NB4 (cell line): ENCODE measurements around the gene GCH1.
"Not testable (repeated sequence)": the region's sequence is repeated elsewhere in the genome, so short reads cannot be mapped to it uniquely, and the experiment has no call there.

ENCODE experiments used
- DNase-seq: peaks from one replicate; pipeline ENCODE4 v3.0.0; 2010; ENCODE audit warnings: low read depth
- H3K4me3 ChIP-seq: one replicate; pipeline ENCODE4 v1.5.1; 2011; ENCODE audit warnings: mild to moderate bottlenecking, low read depth, low read length, moderate library complexity
- CTCF ChIP-seq: IDR thresholded peaks from one replicate; pipeline ENCODE4 v1.5.1; 2012; ENCODE audit warnings: low read depth, low read length
- MAX ChIP-seq: IDR thresholded peaks from 2 replicates; pipeline ENCODE4 v1.6.1; 2011; ENCODE audit warnings: low read depth, low read length
- MYC ChIP-seq: IDR thresholded peaks from 2 replicates; pipeline ENCODE4 v1.6.1; 2011; ENCODE audit warnings: low read depth, low read length
- POLR2A ChIP-seq: IDR thresholded peaks from 2 replicates; pipeline ENCODE4 v1.6.1; 2011; ENCODE audit warnings: mild to moderate bottlenecking; ENCODE audit not compliant: insufficient read length; ENCODE audit errors: extremely low read depth

The GCH1 gene

GRCh38 chr14:54901380-54902142 is 1.1 kb downstream of the GCH1 start:
- DNase-seq = no peak
- peak overlapping the region; percentile 51 for H3K4me3 ChIP-seq
- no peak for TF ChIP-seq POLR2A
- no peak for TF ChIP-seq CTCF
- TF ChIP-seq MAX = no peak
- TF ChIP-seq MYC = no peak

- DNase-seq = no peak
- no peak overlapping the region for H3K4me3 ChIP-seq
- TF ChIP-seq POLR2A (no peak), CTCF (no peak), MYC (no peak)
These were observed 3.1 kb downstream of the GCH1 start for GRCh38 chr14:54899573-54899972.

- DNase-seq, H3K4me3 ChIP-seq: not testable (repeated sequence)
These were observed 4.6 kb downstream of the GCH1 start for GRCh38 chr14:54897809-54898555.

- DNase-seq = no peak
- TF ChIP-seq MYC = no peak
- TF ChIP-seq CTCF = no peak
- TF ChIP-seq MAX = no peak
- TF ChIP-seq POLR2A = no peak
- H3K4me3 ChIP-seq = no peak overlapping the region
These were observed 6.9 kb downstream of the GCH1 start for GRCh38 chr14:54895683-54896082.

GRCh38 chr14:54894995-54895394 is 7.6 kb downstream of the GCH1 start:
- no peak for TF ChIP-seq POLR2A
- no peak for TF ChIP-seq CTCF
- TF ChIP-seq MYC = no peak
- TF ChIP-seq MAX = no peak
- H3K4me3 ChIP-seq = no peak overlapping the region
- no peak for DNase-seq

- peak; percentile 34 for DNase-seq
- TF ChIP-seq POLR2A = no peak
- TF ChIP-seq CTCF = peak; percentile 65
- no peak for TF ChIP-seq MAX
- TF ChIP-seq MYC = no peak
- H3K4me3 ChIP-seq = no peak overlapping the region
These were observed 9.4 kb downstream of the GCH1 start for GRCh38 chr14:54893151-54893760.
